ENCODE data around the gene SLC9A9.

Gene SLC9A9

GRCh38 chr3:143496191-143496590 is 352.1 kb downstream of the SLC9A9 start:
- Mint-ChIP-seq H3K9me3 (no peaks in the 10 kb centered on the region), H3K27ac (ENCODE audit: low read depth) (no peak overlapping the region), H3K4me3 (no peak overlapping the region), H3K36me3 (ENCODE audit: insufficient read depth) (peaks cover 7% of the 10 kb centered on the region), H3K27me3 (no peaks in the 10 kb centered on the region), H3K4me1 (no peaks in the 10 kb centered on the region)
- no peak for ATAC-seq (replicated peaks; ENCODE audit: extremely low read depth, poor library complexity, severe bottlenecking)
- no peak for DNase-seq (ENCODE audit: low spot score in 2 of 2)

- Mint-ChIP-seq H3K36me3 (ENCODE audit: insufficient read depth) (peaks cover 7% of the 10 kb centered on the region), H3K9me3 (no peaks in the 10 kb centered on the region), H3K27ac (ENCODE audit: low read depth) (no peak overlapping the region), H3K4me1 (no peaks in the 10 kb centered on the region), H3K4me3 (no peak overlapping the region), H3K27me3 (no peaks in the 10 kb centered on the region)
- DNase-seq (ENCODE audit: low spot score in 2 of 2) (no peak), ATAC-seq (replicated peaks; ENCODE audit: extremely low read depth, poor library complexity, severe bottlenecking) (no peak)
These were observed 352.7 kb downstream of the SLC9A9 start for GRCh38 chr3:143495527-143495926.

- H3K9me3 Mint-ChIP-seq, result no peaks in the 10 kb centered on the region
- no peak overlapping the region for H3K27ac Mint-ChIP-seq (ENCODE audit: low read depth)
- H3K4me3 Mint-ChIP-seq, result no peak overlapping the region
- no peak for DNase-seq (ENCODE audit: low spot score in 2 of 2)
- H3K36me3 Mint-ChIP-seq (ENCODE audit: insufficient read depth), result peaks cover 3% of the 10 kb centered on the region
- no peak for ATAC-seq (replicated peaks; ENCODE audit: extremely low read depth, poor library complexity, severe bottlenecking)
- H3K4me1 Mint-ChIP-seq, result no peaks in the 10 kb centered on the region
- H3K27me3 Mint-ChIP-seq, result no peaks in the 10 kb centered on the region
These were observed 361.7 kb downstream of the SLC9A9 start for GRCh38 chr3:143486611-143487010.

- ATAC-seq (replicated peaks; ENCODE audit: extremely low read depth, poor library complexity, severe bottlenecking), result no peak
- H3K27ac Mint-ChIP-seq (ENCODE audit: low read depth), result no peak overlapping the region
- peaks cover 3% of the 10 kb centered on the region for H3K36me3 Mint-ChIP-seq (ENCODE audit: insufficient read depth)
- DNase-seq (ENCODE audit: low spot score in 2 of 2), result no peak
- no peak overlapping the region for H3K4me3 Mint-ChIP-seq
- no peaks in the 10 kb centered on the region for H3K4me1 Mint-ChIP-seq
- H3K27me3 Mint-ChIP-seq, result no peaks in the 10 kb centered on the region
- H3K9me3 Mint-ChIP-seq, result no peaks in the 10 kb centered on the region
These were observed 363.3 kb downstream of the SLC9A9 start for GRCh38 chr3:143484846-143485512.

- no peak for ATAC-seq (replicated peaks; ENCODE audit: extremely low read depth, poor library complexity, severe bottlenecking)
- no peak for DNase-seq (ENCODE audit: low spot score in 2 of 2)
- no peak overlapping the region for H3K27ac Mint-ChIP-seq (ENCODE audit: low read depth)
- no peaks in the 10 kb centered on the region for H3K27me3 Mint-ChIP-seq
- H3K36me3 Mint-ChIP-seq (ENCODE audit: insufficient read depth), result peaks cover 3% of the 10 kb centered on the region
- no peaks in the 10 kb centered on the region for H3K4me1 Mint-ChIP-seq
- H3K9me3 Mint-ChIP-seq, result no peaks in the 10 kb centered on the region
- no peak overlapping the region for H3K4me3 Mint-ChIP-seq
These were observed 365.1 kb downstream of the SLC9A9 start for GRCh38 chr3:143483214-143483613.

GRCh38 chr3:143482106-143483088 is 365.9 kb downstream of the SLC9A9 start:
- Mint-ChIP-seq H3K4me3 (no peak overlapping the region), H3K9me3 (no peaks in the 10 kb centered on the region), H3K4me1 (no peaks in the 10 kb centered on the region), H3K27ac (ENCODE audit: low read depth) (no peak overlapping the region), H3K36me3 (ENCODE audit: insufficient read depth) (peaks cover 3% of the 10 kb centered on the region), H3K27me3 (no peaks in the 10 kb centered on the region)
- no peak for DNase-seq (ENCODE audit: low spot score in 2 of 2)
- no peak for ATAC-seq (replicated peaks; ENCODE audit: extremely low read depth, poor library complexity, severe bottlenecking)

GRCh38 chr3:143480344-143480743 is 367.9 kb downstream of the SLC9A9 start:
- ATAC-seq (replicated peaks; ENCODE audit: extremely low read depth, poor library complexity, severe bottlenecking), result no peak
- no peak for DNase-seq (ENCODE audit: low spot score in 2 of 2)
- H3K27me3 Mint-ChIP-seq, result no peaks in the 10 kb centered on the region
- no peaks in the 10 kb centered on the region for H3K9me3 Mint-ChIP-seq
- no peak overlapping the region for H3K27ac Mint-ChIP-seq (ENCODE audit: low read depth)
- H3K4me3 Mint-ChIP-seq, result no peak overlapping the region
- H3K4me1 Mint-ChIP-seq, result no peaks in the 10 kb centered on the region
- peaks cover 3% of the 10 kb centered on the region for H3K36me3 Mint-ChIP-seq (ENCODE audit: insufficient read depth)

GRCh38 chr3:143479727-143480126 is 368.5 kb downstream of the SLC9A9 start:
- Mint-ChIP-seq H3K9me3 (no peaks in the 10 kb centered on the region), H3K27me3 (no peaks in the 10 kb centered on the region), H3K4me1 (no peaks in the 10 kb centered on the region), H3K27ac (ENCODE audit: low read depth) (no peak overlapping the region), H3K4me3 (no peak overlapping the region), H3K36me3 (ENCODE audit: insufficient read depth) (no peaks in the 10 kb centered on the region)
- DNase-seq (ENCODE audit: low spot score in 2 of 2) (no peak), ATAC-seq (replicated peaks; ENCODE audit: extremely low read depth, poor library complexity, severe bottlenecking) (no peak)

- Mint-ChIP-seq H3K27ac (ENCODE audit: low read depth) (no peak overlapping the region), H3K27me3 (no peaks in the 10 kb centered on the region), H3K36me3 (ENCODE audit: insufficient read depth) (no peaks in the 10 kb centered on the region), H3K4me3 (no peak overlapping the region), H3K9me3 (no peaks in the 10 kb centered on the region), H3K4me1 (no peaks in the 10 kb centered on the region)
- ATAC-seq (replicated peaks; ENCODE audit: extremely low read depth, poor library complexity, severe bottlenecking) (no peak), DNase-seq (ENCODE audit: low spot score in 2 of 2) (no peak)
These were observed 370.1 kb downstream of the SLC9A9 start for GRCh38 chr3:143478115-143478693.

- Mint-ChIP-seq H3K27me3 (no peaks in the 10 kb centered on the region), H3K4me1 (no peaks in the 10 kb centered on the region), H3K9me3 (no peaks in the 10 kb centered on the region), H3K27ac (ENCODE audit: low read depth) (no peak overlapping the region), H3K4me3 (no peak overlapping the region), H3K36me3 (ENCODE audit: insufficient read depth) (no peaks in the 10 kb centered on the region)
- ATAC-seq (replicated peaks; ENCODE audit: extremely low read depth, poor library complexity, severe bottlenecking), result no peak
- DNase-seq (ENCODE audit: low spot score in 2 of 2), result no peak
These were observed 371.2 kb downstream of the SLC9A9 start for GRCh38 chr3:143476965-143477640.

GRCh38 chr3:143475981-143476380 is 372.3 kb downstream of the SLC9A9 start:
- Mint-ChIP-seq H3K27me3 (no peaks in the 10 kb centered on the region), H3K36me3 (ENCODE audit: insufficient read depth) (no peaks in the 10 kb centered on the region), H3K27ac (ENCODE audit: low read depth) (no peak overlapping the region), H3K4me3 (no peak overlapping the region), H3K9me3 (no peaks in the 10 kb centered on the region), H3K4me1 (no peaks in the 10 kb centered on the region)
- no peak for ATAC-seq (replicated peaks; ENCODE audit: extremely low read depth, poor library complexity, severe bottlenecking)
- no peak for DNase-seq (ENCODE audit: low spot score in 2 of 2)

- Mint-ChIP-seq H3K4me3 (no peak overlapping the region), H3K9me3 (no peaks in the 10 kb centered on the region), H3K27ac (ENCODE audit: low read depth) (no peak overlapping the region), H3K27me3 (no peaks in the 10 kb centered on the region), H3K36me3 (ENCODE audit: insufficient read depth) (peaks cover 1% of the 10 kb centered on the region), H3K4me1 (no peaks in the 10 kb centered on the region)
- ATAC-seq (replicated peaks; ENCODE audit: extremely low read depth, poor library complexity, severe bottlenecking) (no peak), DNase-seq (ENCODE audit: low spot score in 2 of 2) (no peak)
These were observed 375.3 kb downstream of the SLC9A9 start for GRCh38 chr3:143472731-143473523.
